Activated T-cell treated with anti-CD3 and anti-CD28 coated beads, Interleukin-2, amount 50 U/mL, for 4 hours (primary cell): Measurements from ENCODE around the gene ZNF831. TPM values are rescaled to one million over a fixed set of nuclear protein-coding genes. Genes with fewer than 3 reads are reported as not detected.

ENCODE experiments used
- ATAC-seq, 2 donors: fragments of 200-7000 bp; cut with Tn5 transposase; one replicate each; pipeline ENCODE4 v1.10.0; 2021
- DNase-seq: peaks from one replicate; pipeline ENCODE4 v3.0.0-alpha.2; 2020
- H3K27me3 Mint-ChIP-seq: one replicate; pipeline ENCODE4 v1.8.0; 2021; ENCODE audit warnings: low read depth, mixed read lengths
- H3K36me3 Mint-ChIP-seq: one replicate; pipeline ENCODE4 v1.8.0; 2022; ENCODE audit warnings: mixed read lengths; ENCODE audit not compliant: insufficient read depth
- H3K4me1 Mint-ChIP-seq: one replicate; pipeline ENCODE4 v1.8.0; 2021; ENCODE audit warnings: low read depth, mixed read lengths
- H3K4me3 Mint-ChIP-seq: one replicate; pipeline ENCODE4 v1.8.0; 2021; ENCODE audit warnings: mild to moderate bottlenecking, moderate library complexity, mixed read lengths
- H3K9me3 Mint-ChIP-seq: one replicate; pipeline ENCODE4 v1.8.0; 2021; ENCODE audit warnings: mixed read lengths
- total RNA-seq, 3 donors: library from RNA; stranded (reverse); gene quantifications; one replicate each; pipeline ENCODE4 v1.2.1, GENCODE V29; 2021

ZNF831 gene
- total RNA-seq = 1 to 10 TPM; 1.8 to 2.5 (median 2.2) TPM

GRCh38 chr20:59163631-59164530 is at the start of gene ZNF831:
TSS of gene ZNF831 (plus strand) at chr20:59163821. CDS start at chr20:59191020, 27,199 bp downstream.
- no peak for DNase-seq
- H3K36me3 Mint-ChIP-seq = peaks cover 4% of the 10 kb centered on the region
- peak within 1 kb of the TSS; percentile 82 for H3K4me3 Mint-ChIP-seq
- H3K9me3 Mint-ChIP-seq = no peaks in the 10 kb centered on the region
- no peaks in the 10 kb centered on the region for H3K27me3 Mint-ChIP-seq
- H3K4me1 Mint-ChIP-seq = peaks cover 92% of the 10 kb centered on the region
- no peak for ATAC-seq

- no peaks in the 10 kb centered on the region for H3K27me3 Mint-ChIP-seq
- ATAC-seq (no peak), DNase-seq (no peak)
- H3K9me3 Mint-ChIP-seq = peaks cover 3% of the 10 kb centered on the region
- H3K36me3 Mint-ChIP-seq = no peaks in the 10 kb centered on the region
- H3K4me1 Mint-ChIP-seq = peaks cover 55% of the 10 kb centered on the region
- H3K4me3 Mint-ChIP-seq = no peak overlapping the region
Observed at GRCh38 chr20:59117526-59117925, 46.1 kb upstream of the ZNF831 start.

DNA sequence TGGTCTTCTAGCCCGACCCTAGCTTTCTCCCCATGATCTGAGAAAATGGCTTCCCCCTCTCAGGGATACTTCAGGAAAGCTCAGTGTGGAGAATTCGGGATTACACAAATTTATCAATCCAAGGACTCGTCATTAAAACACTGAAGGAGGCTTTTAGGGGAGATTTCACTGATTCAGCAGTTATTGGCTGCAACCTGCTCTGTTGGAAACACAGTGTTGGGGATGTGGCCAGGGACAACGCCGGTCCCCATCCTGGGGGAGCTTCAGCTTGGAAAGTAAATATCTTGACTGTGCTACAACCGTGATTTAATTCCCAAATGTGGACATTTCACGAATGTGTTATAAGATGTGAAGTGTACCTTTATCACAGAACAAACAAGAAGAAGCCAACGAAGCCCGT is 44.8 kb upstream of the ZNF831 start:
- ATAC-seq (no peak), DNase-seq (no peak)
- peaks cover 3% of the 10 kb centered on the region for H3K9me3 Mint-ChIP-seq
- no peaks in the 10 kb centered on the region for H3K36me3 Mint-ChIP-seq
- H3K4me3 Mint-ChIP-seq = no peak overlapping the region
- H3K27me3 Mint-ChIP-seq = no peaks in the 10 kb centered on the region
- H3K4me1 Mint-ChIP-seq = peaks cover 68% of the 10 kb centered on the region

DNA sequence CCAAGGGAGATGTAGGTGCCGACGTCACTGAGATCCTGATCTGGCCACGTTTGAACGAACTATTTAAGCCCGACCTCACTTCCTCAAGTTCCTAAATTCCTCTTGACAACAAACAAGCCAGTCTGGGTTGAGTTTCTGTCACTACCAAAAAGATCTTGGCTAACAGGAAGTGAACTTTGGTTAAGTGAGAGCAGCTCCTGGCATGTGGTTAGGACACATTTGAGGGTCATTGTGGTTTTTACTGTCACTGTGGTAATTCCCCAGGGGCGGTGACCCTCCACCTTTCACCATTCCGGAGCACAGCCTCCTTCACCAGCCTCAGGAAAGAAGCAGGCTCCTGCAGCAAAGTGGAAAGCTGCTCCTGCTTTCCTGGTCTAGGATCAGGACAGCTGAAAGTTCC is 43.1 kb upstream of the ZNF831 start:
- Mint-ChIP-seq H3K27me3 (no peaks in the 10 kb centered on the region), H3K9me3 (peaks cover 3% of the 10 kb centered on the region), H3K4me3 (no peak overlapping the region), H3K4me1 (peaks cover 81% of the 10 kb centered on the region), H3K36me3 (no peaks in the 10 kb centered on the region)
- ATAC-seq (peak; percentile 24 to 28), DNase-seq (no peak)

DNA sequence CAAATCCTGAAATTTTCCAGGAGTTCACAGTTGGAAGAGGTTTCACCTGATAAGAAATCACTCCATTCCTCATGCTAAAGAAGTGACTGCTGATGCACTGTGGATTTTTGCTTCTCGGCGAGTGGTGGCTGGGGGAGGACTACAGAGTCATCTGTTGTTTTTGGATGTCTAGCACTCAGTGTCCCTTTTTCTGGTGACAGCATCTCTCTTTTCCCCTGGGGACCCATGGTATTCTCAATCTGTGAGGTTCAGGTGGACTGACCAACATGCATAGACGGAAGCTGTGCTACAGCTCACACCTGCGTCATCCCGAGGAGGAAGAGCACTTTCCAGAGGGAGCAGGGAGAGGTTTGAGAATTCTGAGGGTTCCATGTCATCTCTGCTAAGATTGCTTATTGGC is 42.7 kb upstream of the ZNF831 start:
- DNase-seq (no peak), ATAC-seq (no peak)
- Mint-ChIP-seq H3K9me3 (peaks cover 3% of the 10 kb centered on the region), H3K4me3 (no peak overlapping the region), H3K27me3 (no peaks in the 10 kb centered on the region), H3K4me1 (peaks cover 85% of the 10 kb centered on the region), H3K36me3 (no peaks in the 10 kb centered on the region)

GRCh38 chr20:59121714-59122565 is 41.7 kb upstream of the ZNF831 start:
- Mint-ChIP-seq H3K4me3 (peak overlapping the region; percentile 80), H3K9me3 (peaks cover 3% of the 10 kb centered on the region), H3K36me3 (no peaks in the 10 kb centered on the region), H3K27me3 (no peaks in the 10 kb centered on the region), H3K4me1 (peaks cover 90% of the 10 kb centered on the region)
- DNase-seq (no peak), ATAC-seq (no peak)

DNA sequence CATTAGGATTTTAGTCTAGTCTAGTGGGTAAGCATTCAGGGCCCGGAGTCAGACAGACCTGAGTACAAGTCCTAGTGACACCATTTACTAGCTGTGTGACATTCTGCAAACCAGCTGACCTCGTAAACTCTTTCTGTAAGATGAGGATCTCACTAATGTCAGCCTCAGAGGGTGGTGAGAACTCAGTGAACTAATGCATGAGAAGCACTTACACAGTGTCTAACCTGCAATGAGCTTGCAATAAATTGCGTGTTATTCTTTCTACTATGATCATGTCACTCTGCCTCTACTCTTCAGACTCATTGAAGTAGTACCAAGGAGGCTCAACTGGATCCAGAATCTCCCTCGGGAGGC is 41.1 kb upstream of the ZNF831 start:
- no peaks in the 10 kb centered on the region for H3K36me3 Mint-ChIP-seq
- no peaks in the 10 kb centered on the region for H3K27me3 Mint-ChIP-seq
- ATAC-seq (peak; percentile 33 to 40), DNase-seq (no peak)
- H3K9me3 Mint-ChIP-seq = peaks cover 3% of the 10 kb centered on the region
- peaks cover 88% of the 10 kb centered on the region for H3K4me1 Mint-ChIP-seq
- H3K4me3 Mint-ChIP-seq = peak overlapping the region; percentile 80

DNA sequence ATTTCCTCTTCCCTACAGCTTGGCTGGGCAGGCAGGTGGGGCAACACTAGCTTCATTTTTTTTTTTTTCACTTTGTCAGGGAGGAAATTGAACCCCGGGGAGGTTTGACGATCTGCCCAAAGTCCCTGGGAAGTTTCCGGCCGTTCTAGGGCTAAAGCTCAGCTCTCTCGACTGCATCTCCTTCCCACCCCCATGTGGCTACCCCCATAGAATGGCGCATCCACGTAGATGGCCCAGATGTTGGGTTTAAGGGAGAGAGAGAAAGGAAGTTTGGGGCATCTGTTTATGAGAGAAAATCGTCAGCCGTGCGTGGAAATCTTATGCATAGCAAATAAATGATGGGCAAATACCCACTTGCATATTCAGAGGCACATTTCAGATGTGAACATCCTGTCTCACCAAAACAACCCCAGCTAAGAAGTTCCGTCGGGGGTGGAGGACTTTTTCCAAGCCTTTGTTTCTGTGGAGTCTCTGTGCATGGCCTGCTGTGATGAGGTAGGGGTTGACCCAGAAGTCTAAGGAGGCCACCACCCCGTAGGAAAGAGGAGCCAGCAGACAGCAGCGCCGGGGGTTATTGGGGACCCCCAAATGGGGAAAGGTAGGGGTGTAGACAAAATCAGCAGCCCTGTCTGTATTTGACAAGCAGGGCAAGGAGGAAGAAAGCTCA is 40.5 kb upstream of the ZNF831 start:
- H3K9me3 Mint-ChIP-seq = peaks cover 3% of the 10 kb centered on the region
- no peaks in the 10 kb centered on the region for H3K36me3 Mint-ChIP-seq
- H3K4me1 Mint-ChIP-seq = peaks cover 85% of the 10 kb centered on the region
- H3K4me3 Mint-ChIP-seq = peak overlapping the region; percentile 80
- H3K27me3 Mint-ChIP-seq = no peaks in the 10 kb centered on the region
- DNase-seq = peak; percentile 47
- peak; percentile 50 to 63 for ATAC-seq

GRCh38 chr20:59123678-59124255 is 39.9 kb upstream of the ZNF831 start:
- peak overlapping the region; percentile 80 for H3K4me3 Mint-ChIP-seq
- peaks cover 3% of the 10 kb centered on the region for H3K9me3 Mint-ChIP-seq
- H3K4me1 Mint-ChIP-seq = peaks cover 79% of the 10 kb centered on the region
- ATAC-seq (no peak), DNase-seq (no peak)
- H3K36me3 Mint-ChIP-seq = no peaks in the 10 kb centered on the region
- no peaks in the 10 kb centered on the region for H3K27me3 Mint-ChIP-seq

DNA sequence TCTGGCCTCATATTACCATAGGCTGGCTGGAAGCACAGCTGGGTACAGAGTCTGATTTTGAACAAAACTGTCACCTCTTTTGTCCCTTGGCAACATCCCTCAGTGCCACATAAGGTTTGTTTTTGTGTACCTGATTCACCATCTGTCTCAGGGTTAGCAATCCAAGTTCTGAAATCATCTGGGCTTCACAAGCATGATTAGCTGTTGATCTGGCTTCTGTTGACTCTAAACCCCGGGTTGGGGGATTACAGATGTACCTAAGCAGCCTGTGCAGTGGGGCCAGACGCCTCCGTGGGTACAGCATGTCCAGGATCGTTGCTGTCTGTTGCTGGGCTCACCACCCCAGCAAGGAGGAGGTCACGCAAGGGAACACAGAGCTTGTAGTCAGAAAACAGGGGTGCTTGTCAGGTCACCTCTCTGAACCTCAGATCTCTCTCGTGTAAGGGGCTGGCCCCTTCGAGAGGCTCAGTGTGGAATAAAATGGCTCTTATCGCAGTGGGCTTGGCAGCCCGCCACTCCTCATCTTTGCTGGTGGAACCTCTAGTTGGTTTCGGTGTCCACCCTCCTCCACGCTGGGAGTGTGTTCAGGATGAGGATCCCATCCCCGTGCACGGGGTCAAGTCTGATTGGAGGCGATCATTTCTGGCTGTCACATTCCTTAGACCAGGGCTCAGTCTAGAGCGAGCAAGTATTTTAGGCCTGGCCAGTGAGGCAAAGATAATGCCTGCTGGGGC is 39.2 kb upstream of the ZNF831 start:
- ATAC-seq (peak in 1 of 2 donors; percentile 8), DNase-seq (no peak)
- peaks cover 76% of the 10 kb centered on the region for H3K4me1 Mint-ChIP-seq
- H3K27me3 Mint-ChIP-seq = no peaks in the 10 kb centered on the region
- peaks cover 3% of the 10 kb centered on the region for H3K9me3 Mint-ChIP-seq
- H3K36me3 Mint-ChIP-seq = no peaks in the 10 kb centered on the region
- H3K4me3 Mint-ChIP-seq = peak overlapping the region; percentile 80

GRCh38 chr20:59125332-59125731 is 38.3 kb upstream of the ZNF831 start:
- Mint-ChIP-seq H3K36me3 (no peaks in the 10 kb centered on the region), H3K9me3 (peaks cover 3% of the 10 kb centered on the region), H3K4me3 (no peak overlapping the region), H3K27me3 (no peaks in the 10 kb centered on the region), H3K4me1 (peaks cover 67% of the 10 kb centered on the region)
- ATAC-seq = no peak
- no peak for DNase-seq

DNA sequence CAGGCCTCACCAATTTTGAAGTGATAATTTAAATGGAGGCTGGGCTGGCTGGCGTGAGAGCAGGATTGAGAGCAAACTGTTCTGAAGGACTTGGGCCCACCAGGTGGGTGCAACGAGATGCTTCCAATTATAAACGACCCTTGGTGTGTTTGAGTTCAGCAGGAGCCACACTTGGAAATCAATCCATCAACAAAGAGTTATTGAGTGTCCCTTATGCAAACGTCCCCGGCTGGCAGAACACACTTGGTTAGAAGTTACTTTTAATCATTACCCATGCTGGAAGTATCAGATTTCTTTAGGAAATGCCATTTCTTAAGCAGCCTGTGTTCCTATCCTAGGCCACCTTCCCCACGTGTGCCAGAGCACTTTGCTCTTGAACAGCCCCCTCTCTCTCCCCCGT is 37.8 kb upstream of the ZNF831 start:
- peaks cover 62% of the 10 kb centered on the region for H3K4me1 Mint-ChIP-seq
- H3K9me3 Mint-ChIP-seq = peaks cover 3% of the 10 kb centered on the region
- no peaks in the 10 kb centered on the region for H3K27me3 Mint-ChIP-seq
- DNase-seq (no peak), ATAC-seq (no peak)
- H3K4me3 Mint-ChIP-seq = no peak overlapping the region
- H3K36me3 Mint-ChIP-seq = no peaks in the 10 kb centered on the region

DNA sequence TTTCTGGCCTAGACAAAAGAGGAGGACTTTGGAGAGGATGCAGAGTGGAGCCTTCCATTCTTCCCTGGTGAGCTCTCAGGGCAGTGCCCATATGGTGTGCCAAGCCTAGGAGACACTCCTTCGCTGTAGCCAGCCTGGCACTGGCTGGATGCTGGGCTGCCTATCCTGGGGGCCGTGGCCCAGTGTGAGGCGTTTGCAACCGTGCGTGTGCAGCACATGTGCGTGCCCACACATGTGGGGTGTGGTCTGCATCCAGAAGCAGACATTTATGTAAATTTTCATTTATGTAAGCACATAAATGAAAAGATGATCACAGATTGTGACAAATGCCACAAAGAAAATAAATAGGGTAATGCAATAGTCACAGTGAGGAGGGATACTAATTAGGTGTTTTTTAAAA is 35.8 kb upstream of the ZNF831 start:
- no peaks in the 10 kb centered on the region for H3K27me3 Mint-ChIP-seq
- H3K9me3 Mint-ChIP-seq = no peaks in the 10 kb centered on the region
- H3K4me3 Mint-ChIP-seq = no peak overlapping the region
- peaks cover 42% of the 10 kb centered on the region for H3K4me1 Mint-ChIP-seq
- ATAC-seq (no peak), DNase-seq (no peak)
- H3K36me3 Mint-ChIP-seq = no peaks in the 10 kb centered on the region
